PC-9 (cell line): ENCODE data around the gene PIK3R4. TPM values are rescaled to one million over a fixed set of nuclear protein-coding genes. Genes with fewer than 3 reads are reported as not detected.

Experiments
- BruUV-seq: library from RNA; stranded (reverse); fragments of 400-500 nt; replicated peaks from 2 replicates; lab custom pipeline; 2021; lab: Mats Ljungman, UMichigan
- CTCF ChIA-PET: fragments of 300-600 bp; sonication (Branson Sonifier 250); formaldehyde crosslinking; loops from one replicate; lab custom pipeline; 2022; ENCODE audit warnings: antibody characterized with exemption; lab: Charles Lee
- POLR2A ChIA-PET: fragments of 300-600 bp; sonication (Branson Sonifier 250); formaldehyde crosslinking; loops from one replicate; lab custom pipeline; 2022; ENCODE audit warnings: antibody characterized with exemption; ENCODE audit not compliant: unreplicated experiment; lab: Charles Lee
- DNase-seq, 2 experiments: peaks; one replicate each; pipeline versions ENCODE4 v3.0.0 to v3.0.0-alpha.2; 2015 to 2022; ENCODE audit warnings: mixed read lengths in 1 of 2
- H2AFZ ChIP-seq: fragments of 200-600 bp; sonication (generic); 2 replicates; pipeline ENCODE4 v1.8.1; 2017; ENCODE audit warnings: antibody characterized with exemption
- H3F3A ChIP-seq: fragments of 200-600 bp; sonication (generic); 2 replicates; pipeline ENCODE4 v1.8.1; 2017; ENCODE audit warnings: antibody characterized with exemption, mild to moderate bottlenecking, low read depth; ENCODE audit not compliant: insufficient read depth
- H3K27ac ChIP-seq: fragments of 200-600 bp; sonication (generic); 2 replicates; pipeline ENCODE4 v1.6.1; 2016; ENCODE audit warnings: mixed run types
- H3K27me3 ChIP-seq: fragments of 200-600 bp; sonication (generic); 2 replicates; pipeline ENCODE4 v1.6.1; 2016; ENCODE audit warnings: low read depth, mixed run types; ENCODE audit not compliant: insufficient read depth
- H3K36me3 ChIP-seq: fragments of 200-600 bp; sonication (generic); 2 replicates; pipeline ENCODE4 v1.6.1; 2016; ENCODE audit warnings: low read depth, mixed run types
- H3K4me1 ChIP-seq: fragments of 200-600 bp; sonication (generic); replicated peaks from 2 replicates; pipeline ENCODE4 v1.6.1; 2016; ENCODE audit warnings: mixed run types; ENCODE audit not compliant: insufficient read depth
- H3K4me2 ChIP-seq: fragments of 200-600 bp; sonication (generic); 2 replicates; pipeline ENCODE4 v1.6.1; 2017; ENCODE audit warnings: mixed run types
- H3K4me3 ChIP-seq: fragments of 200-600 bp; sonication (generic); 2 replicates; pipeline ENCODE4 v1.6.1; 2016; ENCODE audit warnings: mixed run types
- H3K79me2 ChIP-seq: fragments of 200-600 bp; sonication (generic); 2 replicates; pipeline ENCODE4 v1.6.1; 2017; ENCODE audit warnings: low read depth, mixed run types
- H3K9me2 ChIP-seq: fragments of 200-600 bp; sonication (generic); 2 replicates; pipeline ENCODE4 v1.8.1; 2017; ENCODE audit warnings: mild to moderate bottlenecking; ENCODE audit not compliant: insufficient read depth
- H3K9me3 ChIP-seq: fragments of 200-600 bp; sonication (generic); 2 replicates; pipeline ENCODE4 v1.8.1; 2016; ENCODE audit warnings: low read depth; ENCODE audit not compliant: insufficient read depth
- H4K20me1 ChIP-seq: fragments of 200-600 bp; sonication (generic); 2 replicates; pipeline ENCODE4 v1.8.1; 2017; ENCODE audit not compliant: insufficient read depth
- EZH2 ChIP-seq: fragments of 200-600 bp; sonication (generic); IDR thresholded peaks from 2 replicates; pipeline ENCODE4 v1.8.0; 2017; ENCODE audit warnings: antibody characterized with exemption, low read depth
- intact Hi-C: fragments of 100-400 bp; cut with micrococcal nuclease; formaldehyde crosslinking; loops from one replicate; pipeline ENCODE4 v1.10.0; 2022; ENCODE audit not compliant: unreplicated experiment
- total RNA-seq: library from RNA; stranded (reverse); gene quantifications from 2 replicates; pipeline ENCODE4 v1.2.3, GENCODE V29; 2021
- TF ChIP-seq, protein P1 (sequence below): fragments of 200-600 bp; sonication (generic); conservative IDR thresholded peaks from 2 replicates; pipeline ENCODE4 v1.6.1; 2017; ENCODE audit warnings: mixed run types, antibody characterized with exemption, mild to moderate bottlenecking, moderate library complexity

The PIK3R4 gene
- total RNA-seq, 1 experiment from 2014 or later, result 35.2 TPM

GRCh38 chr3:130654921-130655320, 91.7 kb downstream of the PIK3R4 start:
- Histone ChIP-seq H4K20me1 (no peaks in the 10 kb centered on the region), H3K4me3 (no peak overlapping the region), H2AFZ (no peak overlapping the region), H3K27me3 (no peaks in the 10 kb centered on the region), H3K36me3 (no peaks in the 10 kb centered on the region), H3K79me2 (no peaks in the 10 kb centered on the region), H3K9me3 (no peaks in the 10 kb centered on the region), H3K9me2 (no peaks in the 10 kb centered on the region), H3K4me2 (no peak overlapping the region), H3K4me1 (no peaks in the 10 kb centered on the region), H3K27ac (no peak overlapping the region), H3F3A (no peaks in the 10 kb centered on the region)
- TF ChIP-seq, protein P1, sequence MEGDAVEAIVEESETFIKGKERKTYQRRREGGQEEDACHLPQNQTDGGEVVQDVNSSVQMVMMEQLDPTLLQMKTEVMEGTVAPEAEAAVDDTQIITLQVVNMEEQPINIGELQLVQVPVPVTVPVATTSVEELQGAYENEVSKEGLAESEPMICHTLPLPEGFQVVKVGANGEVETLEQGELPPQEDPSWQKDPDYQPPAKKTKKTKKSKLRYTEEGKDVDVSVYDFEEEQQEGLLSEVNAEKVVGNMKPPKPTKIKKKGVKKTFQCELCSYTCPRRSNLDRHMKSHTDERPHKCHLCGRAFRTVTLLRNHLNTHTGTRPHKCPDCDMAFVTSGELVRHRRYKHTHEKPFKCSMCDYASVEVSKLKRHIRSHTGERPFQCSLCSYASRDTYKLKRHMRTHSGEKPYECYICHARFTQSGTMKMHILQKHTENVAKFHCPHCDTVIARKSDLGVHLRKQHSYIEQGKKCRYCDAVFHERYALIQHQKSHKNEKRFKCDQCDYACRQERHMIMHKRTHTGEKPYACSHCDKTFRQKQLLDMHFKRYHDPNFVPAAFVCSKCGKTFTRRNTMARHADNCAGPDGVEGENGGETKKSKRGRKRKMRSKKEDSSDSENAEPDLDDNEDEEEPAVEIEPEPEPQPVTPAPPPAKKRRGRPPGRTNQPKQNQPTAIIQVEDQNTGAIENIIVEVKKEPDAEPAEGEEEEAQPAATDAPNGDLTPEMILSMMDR, result no peak
- TF ChIP-seq EZH2, result no peak
- no TSS peak for BruUV-seq
- intact Hi-C loops, result no loop called here
- no peak for DNase-seq
- CTCF ChIA-PET, result no interaction called here
- POLR2A ChIA-PET, result no interaction called here

GRCh38 chr3:130654091-130654490, 92.5 kb downstream of the PIK3R4 start:
- H3K27me3 ChIP-seq, result 0 out of 2 replicates have a peak, but pooled peaks cover 3% of the 10 kb centered on the region
- no peaks in the 10 kb centered on the region for H4K20me1 ChIP-seq
- no peaks in the 10 kb centered on the region for H3K4me1 ChIP-seq
- BruUV-seq, result no TSS peak
- H3K79me2 ChIP-seq, result no peaks in the 10 kb centered on the region
- no peak for DNase-seq
- no peaks in the 10 kb centered on the region for H3K9me3 ChIP-seq
- H3K27ac ChIP-seq, result no peak overlapping the region
- POLR2A ChIA-PET, result no interaction called here
- no peak overlapping the region for H2AFZ ChIP-seq
- no peaks in the 10 kb centered on the region for H3K9me2 ChIP-seq
- H3K4me3 ChIP-seq, result no peak overlapping the region
- no peaks in the 10 kb centered on the region for H3K36me3 ChIP-seq
- CTCF ChIA-PET, result no interaction called here
- no peaks in the 10 kb centered on the region for H3F3A ChIP-seq
- intact Hi-C loops, result no loop called here
- no peak overlapping the region for H3K4me2 ChIP-seq
- TF ChIP-seq, protein P1, result no peak
- no peak for TF ChIP-seq EZH2

DNA sequence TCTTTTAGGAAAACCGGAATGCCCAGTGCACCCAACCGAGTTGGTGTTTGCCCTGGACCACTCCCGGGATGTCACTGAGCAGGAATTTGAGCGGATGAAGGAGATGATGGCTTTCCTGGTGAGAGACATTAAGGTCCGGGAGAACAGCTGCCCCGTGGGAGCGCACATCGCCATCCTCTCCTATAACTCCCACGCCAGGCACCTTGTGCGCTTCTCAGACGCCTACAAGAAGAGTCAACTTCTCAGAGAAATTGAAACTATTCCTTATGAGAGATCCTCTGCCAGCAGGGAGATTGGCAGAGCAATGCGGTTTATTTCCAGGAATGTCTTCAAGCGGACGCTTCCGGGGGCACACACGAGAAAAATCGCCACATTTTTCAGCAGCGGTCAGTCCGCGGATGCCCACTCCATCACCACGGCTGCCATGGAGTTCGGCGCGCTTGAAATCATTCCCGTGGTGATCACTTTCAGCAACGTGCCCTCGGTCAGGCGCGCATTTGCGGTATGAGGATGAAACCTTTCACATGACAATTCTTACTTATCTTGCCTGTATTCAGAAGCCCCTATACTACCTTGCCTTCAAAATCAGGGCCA, 97.5 kb downstream of the PIK3R4 start:
- Histone ChIP-seq H4K20me1 (no peaks in the 10 kb centered on the region), H3K4me2 (no peak overlapping the region), H3K4me3 (no peak overlapping the region), H3K27me3 (0 out of 2 replicates have a peak, but pooled peaks cover 3% of the 10 kb centered on the region), H3F3A (no peaks in the 10 kb centered on the region), H3K36me3 (no peaks in the 10 kb centered on the region), H3K79me2 (no peaks in the 10 kb centered on the region), H3K9me3 (no peaks in the 10 kb centered on the region), H2AFZ (no peak overlapping the region), H3K9me2 (no peaks in the 10 kb centered on the region), H3K4me1 (no peaks in the 10 kb centered on the region), H3K27ac (no peak overlapping the region)
- TF ChIP-seq EZH2, result no peak
- TF ChIP-seq, protein P1, result no peak
- DNase-seq, result no peak
- intact Hi-C loops, result no loop called here
- CTCF ChIA-PET, result no interaction called here
- POLR2A ChIA-PET, result no interaction called here
- BruUV-seq, result no TSS peak
